Fibroblast of lung (primary cell): ENCODE data around the gene PSD4. TPM values are rescaled to one million over a fixed set of nuclear protein-coding genes. Genes with fewer than 3 reads are reported as not detected.

Source experiments
- DNase-seq, 2 donors: peaks; one replicate each; pipeline versions ENCODE4 v3.0.0 to v3.0.0-alpha.2; 2010; ENCODE audit warnings: low read depth in 2 of 2
- H2AFZ ChIP-seq: 2 replicates; pipeline ENCODE4 v1.5.1; 2012; ENCODE audit warnings: low read length, control low read depth, inconsistent platforms
- H3K27ac ChIP-seq: 2 replicates; pipeline ENCODE4 v1.5.1; 2011; ENCODE audit warnings: low read length, control low read depth; ENCODE audit not compliant: insufficient read depth
- H3K27me3 ChIP-seq: 2 replicates; pipeline ENCODE4 v1.5.1; 2011; ENCODE audit warnings: mild to moderate bottlenecking, low read length; ENCODE audit not compliant: control insufficient read depth, insufficient read depth
- H3K36me3 ChIP-seq: 2 replicates; pipeline ENCODE4 v1.5.1; 2011; ENCODE audit warnings: low read length; ENCODE audit not compliant: control insufficient read depth, insufficient read depth
- H3K4me1 ChIP-seq: 2 replicates; pipeline ENCODE4 v1.5.1; 2011; ENCODE audit warnings: low read length; ENCODE audit not compliant: control insufficient read depth, insufficient read depth; ENCODE audit errors: extremely low read depth
- H3K4me2 ChIP-seq: 2 replicates; pipeline ENCODE4 v1.5.1; 2011; ENCODE audit warnings: low read length, control low read depth; ENCODE audit not compliant: insufficient read depth; ENCODE audit errors: extremely low read depth
- H3K4me3 ChIP-seq, 4 experiments: fragments of 200-600 bp in 1 of 4; sonication (generic) in 1 of 4; replicated peaks in 1 of 4; 2 replicates each; pipeline ENCODE4 v1.5.1; 2011 to 2016; ENCODE audit warnings: low read length in 4 of 4, low read depth in 3 of 4, mild to moderate bottlenecking in 3 of 4, control low read depth in 2 of 4, inconsistent platforms in 1 of 4, mixed read lengths in 1 of 4; ENCODE audit not compliant: insufficient read depth in 1 of 4; ENCODE audit errors: control extremely low read depth in 1 of 4
- H3K79me2 ChIP-seq: 2 replicates; pipeline ENCODE4 v1.5.1; 2012; ENCODE audit warnings: mild to moderate bottlenecking, low read length, inconsistent platforms; ENCODE audit not compliant: control insufficient read depth, insufficient read depth
- H3K9ac ChIP-seq: 2 replicates; pipeline ENCODE4 v1.5.1; 2011; ENCODE audit warnings: mild to moderate bottlenecking, low read length, control low read depth; ENCODE audit not compliant: insufficient read depth
- H3K9me3 ChIP-seq: 2 replicates; pipeline ENCODE4 v1.5.1; 2012; ENCODE audit warnings: low read depth, low read length; ENCODE audit not compliant: control insufficient read depth, insufficient read depth
- H4K20me1 ChIP-seq: 2 replicates; pipeline ENCODE4 v1.5.1; 2011; ENCODE audit warnings: low read length; ENCODE audit not compliant: control insufficient read depth, insufficient read depth; ENCODE audit errors: extremely low read depth
- CTCF ChIP-seq, 2 donors: IDR thresholded peaks in 1 of 2; conservative IDR thresholded peaks in 1 of 2; 1 replicate in 1 of 2; 2 replicates in 1 of 2; pipeline ENCODE4 v1.5.1; 2011 to 2012; ENCODE audit warnings: low read length in 2 of 2, control low read depth in 1 of 2, inconsistent platforms in 1 of 2, low read depth in 1 of 2, mild to moderate bottlenecking in 1 of 2
- EZH2 ChIP-seq: IDR thresholded peaks from 2 replicates; pipeline ENCODE4 v1.5.1; 2012; ENCODE audit warnings: low read length, control low read depth, mild to moderate bottlenecking; ENCODE audit errors: missing control alignments
- polyA minus RNA-seq: library from RNA; depleted of rRNA, polyadenylated mRNA; stranded (reverse); fragments of >200 nt; gene quantifications from 2 replicates; pipeline ENCODE4 v1.2.3, GENCODE V29; 2011; ENCODE audit warnings: low replicate concordance
- polyA plus RNA-seq, 2 donors: library from polyadenylated mRNA; depleted of rRNA in 1 of 2; stranded (reverse) in 1 of 2; unstranded in 1 of 2; fragments of >200 nt; gene quantifications; 2 replicates each; pipeline ENCODE4 v1.2.1, GENCODE V29; 2011 to 2012; ENCODE audit warnings: missing spikeins in 1 of 2
- total RNA-seq: library from RNA; depleted of rRNA; stranded (reverse); fragments of >200 nt; gene quantifications from 2 replicates; pipeline ENCODE4 v1.2.1, GENCODE V29; 2014

The PSD4 gene
- total RNA-seq (2.6 and 6.1 TPM in 2 replicates), polyA plus RNA-seq (1.0 and 1.4 TPM in 2 replicates), polyA minus RNA-seq (3.3 and 3.7 TPM in 2 replicates)
- 1.9 and 2.6 TPM in 2 replicates for polyA plus RNA-seq (2012)

DNA sequence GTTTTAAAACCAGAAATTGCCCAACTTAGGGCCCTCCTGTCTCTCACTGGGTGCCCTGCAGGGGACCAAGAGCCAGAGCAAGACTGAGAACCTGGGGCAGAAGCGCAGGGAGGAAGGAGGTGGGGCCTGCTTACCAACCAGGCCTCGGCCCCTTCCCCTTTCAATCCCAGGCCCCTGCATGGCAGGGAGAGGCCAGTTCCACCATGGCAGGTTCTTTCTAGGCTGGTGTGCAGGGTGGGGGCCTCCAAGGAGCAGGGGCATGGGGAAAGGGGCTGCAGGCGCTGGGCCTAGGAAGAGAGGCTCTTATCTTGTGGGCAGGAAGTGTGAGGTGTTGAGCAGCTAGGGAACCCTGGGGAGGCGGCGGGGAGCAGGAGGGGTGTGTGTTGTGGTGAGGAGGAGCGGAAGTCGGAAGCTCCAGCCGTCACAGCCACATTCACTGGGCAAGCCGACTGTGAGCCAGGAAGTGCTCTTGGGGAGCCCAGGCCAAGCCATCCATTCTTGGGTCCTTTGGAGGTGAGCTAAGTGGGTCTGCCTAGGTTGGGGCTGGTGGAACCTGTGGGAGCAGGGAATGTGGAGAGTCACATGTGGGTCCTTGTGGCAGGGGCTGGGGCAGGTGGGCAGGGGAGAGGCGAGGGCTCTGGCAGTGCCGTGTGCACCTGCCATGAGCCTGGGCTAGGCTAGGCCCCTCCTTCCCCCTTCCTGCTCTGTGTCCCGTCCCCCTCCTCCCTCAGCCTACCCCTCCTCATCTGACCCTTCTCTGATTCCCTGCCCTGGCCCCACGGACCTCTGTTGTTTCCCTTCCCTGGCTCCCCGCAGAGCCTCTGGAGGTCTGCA is at the start of gene PSD4:
TSS of gene PSD4 (plus strand) at position 430 of the 834 bp plus-strand sequence. CDS start 8,486 bp downstream, outside the sequence.
- Histone ChIP-seq H3K27me3 (no peaks in the 10 kb centered on the region), H3K9me3 (no peaks in the 10 kb centered on the region), H4K20me1 (no peaks in the 10 kb centered on the region), H3K4me2 (no peak within 1 kb of the TSS), H3K9ac (no peak within 1 kb of the TSS), H2AFZ (no peak within 1 kb of the TSS), H3K27ac (no peak within 1 kb of the TSS), H3K79me2 (no peaks in the 10 kb centered on the region), H3K4me3 (no peak within 1 kb of the TSS), H3K4me1 (no peaks in the 10 kb centered on the region), H3K36me3 (no peaks in the 10 kb centered on the region)
- DNase-seq: no peak
- no peak for TF ChIP-seq CTCF (conservative IDR thresholded peaks at IDR 0.05 in 1 of 2, IDR thresholded peaks at IDR 0.05 in 1 of 2; ENCODE audit: low read depth in 1 of 2, low read length in 2 of 2)
- no peak for TF ChIP-seq EZH2

DNA sequence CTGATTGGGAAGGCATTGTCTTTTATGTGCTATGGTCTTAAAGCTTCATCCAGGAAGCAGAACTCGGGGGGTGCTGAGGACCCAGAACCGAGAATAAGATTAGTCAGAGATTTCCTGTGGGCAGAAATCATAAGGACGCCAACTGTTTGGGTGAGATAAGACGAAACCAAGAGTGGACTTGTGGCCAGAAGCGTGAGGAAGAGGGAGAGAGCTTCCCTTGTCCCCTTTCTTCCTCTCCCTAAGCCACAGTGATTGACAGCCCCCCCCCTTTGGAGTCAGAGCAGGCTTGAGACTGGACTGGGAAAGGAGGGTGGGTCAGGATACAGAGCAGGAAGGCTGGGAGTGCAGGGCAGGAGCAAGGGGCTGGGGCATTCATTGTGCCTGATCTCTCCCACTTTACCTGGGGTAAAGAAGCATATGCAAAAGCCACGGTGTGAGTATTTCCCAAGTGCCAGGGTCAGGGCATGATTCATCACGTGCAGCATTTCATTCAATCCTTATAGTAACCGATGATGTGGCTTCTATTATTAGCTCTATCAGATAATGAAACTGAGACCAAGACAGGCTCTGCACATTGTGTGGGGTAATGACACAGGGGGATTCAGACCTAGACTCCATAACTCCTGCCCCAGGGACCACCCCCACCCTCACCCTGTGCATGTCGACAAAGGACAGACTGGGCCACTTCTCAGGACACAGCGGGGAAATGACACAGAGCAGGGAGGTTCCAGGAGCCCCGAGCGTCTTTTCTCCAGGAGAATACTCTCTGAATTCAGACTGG is 49.4 kb upstream of the PSD4 start:
- no peak overlapping the region for H3K9ac ChIP-seq
- H3K4me2 ChIP-seq: no peak overlapping the region
- no peak for TF ChIP-seq EZH2
- no peak for TF ChIP-seq CTCF (conservative IDR thresholded peaks at IDR 0.05 in 1 of 2, IDR thresholded peaks at IDR 0.05 in 1 of 2; ENCODE audit: low read depth in 1 of 2, low read length in 2 of 2)
- peak; percentile 25 to 34 for DNase-seq
- no peaks in the 10 kb centered on the region for H3K4me1 ChIP-seq
- no peaks in the 10 kb centered on the region for H3K36me3 ChIP-seq
- H2AFZ ChIP-seq: no peak overlapping the region
- H3K27me3 ChIP-seq: peaks cover 6% of the 10 kb centered on the region
- H4K20me1 ChIP-seq: no peaks in the 10 kb centered on the region
- H3K9me3 ChIP-seq: no peaks in the 10 kb centered on the region
- H3K4me3 ChIP-seq: no peak overlapping the region
- H3K79me2 ChIP-seq: no peaks in the 10 kb centered on the region
- H3K27ac ChIP-seq: no peak overlapping the region
